ENCODE results near the gene UROD. TPM values are rescaled to one million over a fixed set of nuclear protein-coding genes. Genes with fewer than 3 reads are reported as not detected.
A peak's percentile ranks its signal among the peaks of the same experiment; 100 is the strongest.
"Not testable (repeated sequence)": the region's sequence is repeated elsewhere in the genome, so short reads cannot be mapped to it uniquely, and the experiment has no call there.

UROD gene
- 10 to 100 TPM; 68.5 to 72.7 TPM for total RNA-seq

GRCh38 chr1:45011837-45012638, at the start of gene UROD:
Gene UROD, plus strand, starts transcription at chr1:45012254. Its CDS starts 12 bp downstream, at chr1:45012266.
- Mint-ChIP-seq H3K4me3 (peak within 1 kb of the TSS; percentile 75), H3K4me1 (peaks cover 35% of the 10 kb centered on the region), H3K27ac (peak within 1 kb of the TSS; percentile 93), H3K27me3 (no peaks in the 10 kb centered on the region), H3K9me3 (ENCODE audit: low read depth) (no peaks in the 10 kb centered on the region), H3K36me3 (peaks cover 9% of the 10 kb centered on the region)
- ATAC-seq (peak; percentile 81), DNase-seq (peak; percentile 96)
- CTCF ChIA-PET: interaction anchor here (0.6 to 13.4 kb wide), 26 partner anchors 14 to 532 kb away, joined by 3 to 341 read pairs (median 6); partner anchors contain the start of genes EIF2B3, MUTYH, PLK3 and RPS8

GRCh38 chr1:44962729-44963128, 49.3 kb upstream of the UROD start:
- CTCF ChIA-PET: no interaction called here
- DNase-seq (no peak), ATAC-seq (no peak)
- H3K4me3 Mint-ChIP-seq: no peak overlapping the region
- peaks cover 8% of the 10 kb centered on the region for H3K36me3 Mint-ChIP-seq
- no peak overlapping the region for H3K27ac Mint-ChIP-seq
- H3K4me1 Mint-ChIP-seq: no peaks in the 10 kb centered on the region
- H3K27me3 Mint-ChIP-seq: no peaks in the 10 kb centered on the region
- H3K9me3 Mint-ChIP-seq (ENCODE audit: low read depth): no peaks in the 10 kb centered on the region

DNA sequence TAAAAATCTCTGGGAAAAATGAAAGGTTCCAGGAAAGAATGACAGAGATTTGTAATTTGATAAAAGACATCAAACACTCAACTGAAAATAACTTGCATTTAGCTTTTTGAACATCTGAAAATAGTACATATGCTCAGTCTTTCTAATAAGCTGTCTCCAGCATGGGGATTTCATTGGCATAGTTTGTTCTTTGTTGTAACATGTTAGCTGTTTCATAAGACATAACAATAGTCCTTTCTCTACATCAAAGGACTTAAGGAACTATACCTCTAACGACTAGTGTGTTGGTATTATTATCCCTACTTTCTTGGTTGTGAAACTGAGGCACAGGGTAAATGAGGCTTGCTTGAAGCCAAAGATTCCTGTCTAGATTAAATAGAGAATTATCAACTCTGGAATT, 47.7 kb upstream of the UROD start:
- Mint-ChIP-seq H3K27me3 (no peaks in the 10 kb centered on the region), H3K36me3 (peaks cover 8% of the 10 kb centered on the region), H3K27ac (no peak overlapping the region), H3K4me3 (no peak overlapping the region), H3K4me1 (no peaks in the 10 kb centered on the region), H3K9me3 (ENCODE audit: low read depth) (no peaks in the 10 kb centered on the region)
- CTCF ChIA-PET: interaction anchor here (1.6 kb wide), 1 partner anchor 128 kb away, joined by 5 read pairs; no protein-coding TSS in a partner anchor
- ATAC-seq (no peak), DNase-seq (no peak)

- no peak for DNase-seq
- H3K27me3 Mint-ChIP-seq: no peaks in the 10 kb centered on the region
- H3K36me3 Mint-ChIP-seq: peaks cover 20% of the 10 kb centered on the region
- H3K4me1 Mint-ChIP-seq: peaks cover 5% of the 10 kb centered on the region
- CTCF ChIA-PET: interaction anchor here (1.2 kb wide), 2 partner anchors 10 to 13 kb away, joined by 3 read pairs; no protein-coding TSS in a partner anchor
- H3K9me3 Mint-ChIP-seq (ENCODE audit: low read depth): no peaks in the 10 kb centered on the region
- no peak overlapping the region for H3K27ac Mint-ChIP-seq
- no peak overlapping the region for H3K4me3 Mint-ChIP-seq
- no peak for ATAC-seq
Measured at GRCh38 chr1:44970317-44970716, 41.7 kb upstream of the UROD start.

DNA sequence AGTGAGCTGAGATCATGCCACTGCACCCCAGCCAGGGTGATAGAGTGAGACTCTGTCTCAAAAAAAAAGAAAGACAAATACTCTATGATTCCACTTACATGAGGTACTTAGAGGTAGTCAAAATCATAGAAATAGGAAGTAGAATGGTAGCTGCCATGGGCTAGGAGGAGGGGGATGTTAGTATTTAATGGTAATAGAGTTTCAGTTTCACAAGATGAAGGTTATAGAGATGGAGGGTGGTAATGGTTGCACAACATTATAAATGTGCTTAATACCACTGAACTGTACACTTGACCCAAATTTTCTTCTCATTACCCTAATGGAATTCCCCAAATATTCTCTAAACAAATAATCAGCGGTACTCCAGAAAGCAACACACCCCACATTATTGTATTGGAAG, 38.4 kb upstream of the UROD start:
- ATAC-seq (no peak), DNase-seq (no peak)
- H3K4me1 Mint-ChIP-seq: peaks cover 5% of the 10 kb centered on the region
- CTCF ChIA-PET: interaction anchor here (1.4 kb wide), 1 partner anchor 41 kb away, joined by 3 read pairs; no protein-coding TSS in a partner anchor
- H3K27ac Mint-ChIP-seq: no peak overlapping the region
- H3K27me3 Mint-ChIP-seq: no peaks in the 10 kb centered on the region
- H3K4me3 Mint-ChIP-seq: no peak overlapping the region
- no peaks in the 10 kb centered on the region for H3K9me3 Mint-ChIP-seq (ENCODE audit: low read depth)
- peaks cover 45% of the 10 kb centered on the region for H3K36me3 Mint-ChIP-seq

GRCh38 chr1:44976252-44976651, 35.8 kb upstream of the UROD start:
- peaks cover 48% of the 10 kb centered on the region for H3K36me3 Mint-ChIP-seq
- no peak overlapping the region for H3K4me3 Mint-ChIP-seq

GRCh38 chr1:44977372-44977771, 34.7 kb upstream of the UROD start:
- DNase-seq; H3K9me3 Mint-ChIP-seq (ENCODE audit: low read depth); H3K27me3 Mint-ChIP-seq; H3K4me1 Mint-ChIP-seq; H3K4me3 Mint-ChIP-seq; H3K27ac Mint-ChIP-seq; ATAC-seq; CTCF ChIA-PET: not testable (repeated sequence)
- H3K36me3 Mint-ChIP-seq: peaks cover 47% of the 10 kb centered on the region

More at GRCh38 chr1:44976252-44976651, 35.8 kb upstream of the UROD start:
- DNase-seq (no peak), ATAC-seq (no peak)
- H3K27ac Mint-ChIP-seq: no peak overlapping the region
- CTCF ChIA-PET: no interaction called here
- no peaks in the 10 kb centered on the region for H3K9me3 Mint-ChIP-seq (ENCODE audit: low read depth)
- H3K27me3 Mint-ChIP-seq: no peaks in the 10 kb centered on the region
- H3K4me1 Mint-ChIP-seq: peaks cover 5% of the 10 kb centered on the region

DNA sequence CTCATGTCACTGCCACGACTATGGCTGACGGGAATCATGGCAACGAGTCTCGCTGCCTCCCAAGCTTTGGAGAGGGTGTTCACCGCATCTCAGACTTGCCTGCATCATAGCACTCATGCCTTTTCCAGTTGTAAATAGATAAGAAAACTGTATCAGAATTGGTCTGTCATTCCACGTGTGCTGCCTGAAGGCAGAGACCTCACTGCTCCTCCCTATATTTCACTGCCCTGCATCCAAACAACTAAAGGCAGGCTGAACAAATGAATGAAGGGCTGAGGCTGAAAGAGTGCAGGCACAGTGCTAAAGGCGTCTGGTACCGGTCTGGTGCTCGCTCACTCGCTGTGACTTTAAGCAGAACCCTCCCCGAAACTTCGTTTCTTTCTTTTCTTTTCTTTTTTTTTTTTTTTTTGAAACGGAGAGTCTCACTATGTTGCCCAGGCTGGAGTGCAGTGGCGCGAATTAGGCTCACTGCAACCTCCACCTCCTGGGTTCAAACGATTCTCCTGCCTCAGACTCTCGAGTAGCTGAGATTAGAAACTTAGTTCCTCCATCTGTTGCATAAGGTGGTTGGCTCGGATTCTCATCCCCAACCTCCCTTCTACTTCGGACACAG, 26.2 kb upstream of the UROD start:
- no peak for ATAC-seq
- H3K27me3 Mint-ChIP-seq: no peaks in the 10 kb centered on the region

DNA sequence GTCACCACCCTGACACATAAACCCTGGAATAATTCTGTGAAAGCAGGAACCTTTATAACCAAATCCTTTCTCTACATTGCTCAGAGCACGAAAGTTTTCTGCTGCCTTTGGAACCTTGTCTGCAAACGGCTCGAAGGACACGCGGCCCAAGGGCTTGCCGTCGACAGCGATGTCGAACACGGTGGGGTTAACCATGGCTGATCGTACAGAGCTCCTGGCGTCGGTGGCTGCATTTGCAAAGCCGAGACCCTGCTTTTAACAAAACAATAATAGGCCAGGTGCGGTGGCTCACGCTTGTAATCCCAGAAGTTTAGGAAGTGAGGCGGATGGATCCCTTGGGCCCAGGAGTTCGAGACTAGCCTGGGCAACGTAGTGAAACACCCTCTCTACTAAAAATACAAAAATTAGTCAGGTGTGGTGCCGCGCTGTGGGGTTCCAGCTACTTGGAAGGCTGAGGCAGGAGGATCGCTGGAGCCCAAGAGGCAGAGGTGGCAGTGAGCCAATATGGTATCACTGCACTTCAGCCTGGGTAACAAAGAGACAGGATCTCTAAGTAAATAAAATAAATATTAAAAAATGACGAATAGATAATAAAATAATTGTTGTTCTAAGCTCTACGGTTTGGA, 23.4 kb upstream of the UROD start:
- no peak for DNase-seq
- CTCF ChIA-PET: interaction anchor here (0.6 to 1.3 kb wide), 2 partner anchors 20 to 77 kb away, joined by 3 to 4 read pairs; no protein-coding TSS in a partner anchor
- H3K27ac Mint-ChIP-seq: no peak overlapping the region
- H3K36me3 Mint-ChIP-seq: peaks cover 3% of the 10 kb centered on the region
- peaks cover 17% of the 10 kb centered on the region for H3K4me1 Mint-ChIP-seq
- ATAC-seq: no peak
- no peaks in the 10 kb centered on the region for H3K9me3 Mint-ChIP-seq (ENCODE audit: low read depth)
- no peaks in the 10 kb centered on the region for H3K27me3 Mint-ChIP-seq
- H3K4me3 Mint-ChIP-seq: no peak overlapping the region

More for the DNA sequence above, 26.2 kb upstream of the UROD start:
- peaks cover 20% of the 10 kb centered on the region for H3K4me1 Mint-ChIP-seq
- no peaks in the 10 kb centered on the region for H3K9me3 Mint-ChIP-seq (ENCODE audit: low read depth)
- CTCF ChIA-PET: interaction anchor here (0.6 to 1.9 kb wide), 11 partner anchors 14 to 507 kb away, joined by 3 to 16 read pairs (median 3); partner anchors contain the start of genes HECTD3, PLK3, RNU5D-1 and UROD
- peak overlapping the region; percentile 95 for H3K4me3 Mint-ChIP-seq
- peaks cover 3% of the 10 kb centered on the region for H3K36me3 Mint-ChIP-seq
- H3K27ac Mint-ChIP-seq: peak overlapping the region; percentile 85
- no peak for DNase-seq

- no peaks in the 10 kb centered on the region for H3K4me1 Mint-ChIP-seq
- CTCF ChIA-PET: no interaction called here
- no peaks in the 10 kb centered on the region for H3K27me3 Mint-ChIP-seq
- no peak overlapping the region for H3K4me3 Mint-ChIP-seq
- H3K9me3 Mint-ChIP-seq (ENCODE audit: low read depth): no peaks in the 10 kb centered on the region
- no peak overlapping the region for H3K27ac Mint-ChIP-seq
- no peak for DNase-seq
- ATAC-seq: no peak
- no peaks in the 10 kb centered on the region for H3K36me3 Mint-ChIP-seq
Measured at GRCh38 chr1:44994309-44994898, 17.6 kb upstream of the UROD start.

DNA sequence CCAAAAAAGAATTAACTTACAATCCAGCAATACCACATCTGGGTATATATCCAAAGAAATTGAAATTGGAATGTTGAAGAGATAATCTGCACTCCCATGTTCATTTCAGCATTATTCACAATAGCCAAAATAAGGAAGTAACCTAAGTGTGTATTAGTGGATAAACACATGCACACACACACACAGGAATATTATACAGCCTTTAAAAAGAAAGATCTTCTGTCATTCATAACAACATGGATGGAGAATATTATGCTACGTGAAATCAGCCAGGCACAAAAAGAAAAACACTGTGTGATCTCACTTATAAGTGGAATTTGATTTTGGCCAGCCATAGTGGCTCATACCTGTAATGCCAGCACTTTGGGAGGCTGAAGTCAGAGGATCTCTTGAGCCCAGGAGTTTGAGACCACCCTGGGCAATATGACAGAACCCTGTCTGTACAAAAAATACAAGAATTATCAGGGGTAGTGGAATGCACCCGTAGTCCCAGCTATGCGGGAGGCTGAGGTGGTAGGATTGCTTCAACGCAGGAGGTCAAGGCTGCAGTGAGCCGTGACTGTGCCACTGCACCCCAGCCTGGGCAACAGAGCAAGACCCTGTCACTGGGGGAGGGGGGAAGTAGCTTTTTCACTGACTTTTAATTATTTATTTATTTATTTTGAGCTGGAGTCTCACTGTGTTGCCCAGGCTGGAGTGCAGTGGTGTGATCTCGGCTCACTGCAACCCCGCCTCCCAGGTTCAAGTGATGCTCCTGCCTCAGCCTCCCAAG, 16.4 kb upstream of the UROD start:
- ATAC-seq: no peak
- Mint-ChIP-seq H3K36me3 (no peaks in the 10 kb centered on the region), H3K9me3 (ENCODE audit: low read depth) (no peaks in the 10 kb centered on the region), H3K4me1 (peaks cover 6% of the 10 kb centered on the region), H3K27me3 (no peaks in the 10 kb centered on the region), H3K27ac (no peak overlapping the region), H3K4me3 (no peak overlapping the region)
- DNase-seq: no peak
- CTCF ChIA-PET: no interaction called here

DNA sequence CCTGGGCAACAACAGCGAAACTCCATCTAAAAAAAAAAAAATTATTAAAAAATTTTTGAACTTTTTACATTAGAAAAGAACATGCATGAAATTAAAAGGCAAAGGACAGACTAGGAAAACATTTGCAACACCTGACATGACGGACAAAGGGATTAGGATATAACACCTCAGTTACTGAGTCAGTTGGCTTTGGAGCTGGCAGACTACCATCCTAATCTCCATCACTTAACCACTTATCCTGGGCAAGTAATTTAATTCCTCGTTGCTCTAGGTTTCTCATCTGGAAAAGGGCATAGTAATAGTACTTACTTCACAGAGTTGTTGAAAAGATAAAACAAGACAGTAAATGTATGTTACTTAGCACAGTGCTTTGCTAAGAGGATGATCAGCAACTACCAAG, 12.8 kb upstream of the UROD start:
- H3K36me3 Mint-ChIP-seq: peaks cover 5% of the 10 kb centered on the region
- no peaks in the 10 kb centered on the region for H3K27me3 Mint-ChIP-seq
- H3K9me3 Mint-ChIP-seq (ENCODE audit: low read depth): no peaks in the 10 kb centered on the region
- CTCF ChIA-PET: interaction anchor here (0.8 to 1.1 kb wide), 2 partner anchors 11 to 73 kb away, joined by 3 read pairs; no protein-coding TSS in a partner anchor
- DNase-seq: no peak
- no peak overlapping the region for H3K27ac Mint-ChIP-seq
- ATAC-seq: no peak
- no peak overlapping the region for H3K4me3 Mint-ChIP-seq
- peaks cover 13% of the 10 kb centered on the region for H3K4me1 Mint-ChIP-seq
